ENCODE measurements around the gene ZFP36L1.

GRCh38 chr14:68775614-68776126 is 17.2 kb downstream of the ZFP36L1 start:
- TF ChIP-seq POLR2A (IDR thresholded peaks at IDR 0.05) (no peak), EP300 (IDR thresholded peaks at IDR 0.05) (no peak), POLR2AphosphoS5 (IDR thresholded peaks at IDR 0.05) (no peak)
- TF ChIP-seq, protein P1, sequence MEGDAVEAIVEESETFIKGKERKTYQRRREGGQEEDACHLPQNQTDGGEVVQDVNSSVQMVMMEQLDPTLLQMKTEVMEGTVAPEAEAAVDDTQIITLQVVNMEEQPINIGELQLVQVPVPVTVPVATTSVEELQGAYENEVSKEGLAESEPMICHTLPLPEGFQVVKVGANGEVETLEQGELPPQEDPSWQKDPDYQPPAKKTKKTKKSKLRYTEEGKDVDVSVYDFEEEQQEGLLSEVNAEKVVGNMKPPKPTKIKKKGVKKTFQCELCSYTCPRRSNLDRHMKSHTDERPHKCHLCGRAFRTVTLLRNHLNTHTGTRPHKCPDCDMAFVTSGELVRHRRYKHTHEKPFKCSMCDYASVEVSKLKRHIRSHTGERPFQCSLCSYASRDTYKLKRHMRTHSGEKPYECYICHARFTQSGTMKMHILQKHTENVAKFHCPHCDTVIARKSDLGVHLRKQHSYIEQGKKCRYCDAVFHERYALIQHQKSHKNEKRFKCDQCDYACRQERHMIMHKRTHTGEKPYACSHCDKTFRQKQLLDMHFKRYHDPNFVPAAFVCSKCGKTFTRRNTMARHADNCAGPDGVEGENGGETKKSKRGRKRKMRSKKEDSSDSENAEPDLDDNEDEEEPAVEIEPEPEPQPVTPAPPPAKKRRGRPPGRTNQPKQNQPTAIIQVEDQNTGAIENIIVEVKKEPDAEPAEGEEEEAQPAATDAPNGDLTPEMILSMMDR (IDR thresholded peaks at IDR 0.05), result no peak

All from upper lobe of left lung (tissue), 4 donors.